ENCODE results near the gene PAPPA2.

GRCh38 chr1:176504848-176505553 is 42.0 kb downstream of the PAPPA2 start:
- no peak for TF ChIP-seq TAF1 (IDR thresholded peaks at IDR 0.05; ENCODE audit: low read depth)
- no peak for TF ChIP-seq MAX (IDR thresholded peaks at IDR 0.05)
- TF ChIP-seq CREB1 (IDR thresholded peaks at IDR 0.05; ENCODE audit: low read depth), result no peak
- no peak for TF ChIP-seq TEAD4 (IDR thresholded peaks at IDR 0.05)
- TF ChIP-seq CEBPB (IDR thresholded peaks at IDR 0.05), result no peak
- no peak for TF ChIP-seq USF1 (IDR thresholded peaks at IDR 0.05)
- TF ChIP-seq FOXM1 (IDR thresholded peaks at IDR 0.05; ENCODE audit: borderline replicate concordance, low read depth), result no peak
- TF ChIP-seq YY1 (IDR thresholded peaks at IDR 0.05; ENCODE audit: low read depth), result no peak
- no peak for TF ChIP-seq REST (IDR thresholded peaks at IDR 0.05; ENCODE audit: low read depth)
- no peak for TF ChIP-seq EGR1 (IDR thresholded peaks at IDR 0.05)
- TF ChIP-seq EP300 (IDR thresholded peaks at IDR 0.05; ENCODE audit: borderline replicate concordance), result no peak

All from Ishikawa (cell line).